LNCaP clone FGC (cell line): ENCODE measurements around the gene C9orf40.

Source experiments
- DNase-seq: peaks from one replicate; pipeline ENCODE4 v3.0.0-alpha.2; 2011; ENCODE audit warnings: low read depth
- H3K4me3 ChIP-seq: 2 replicates; pipeline ENCODE4 v1.5.1; 2011; ENCODE audit warnings: mild to moderate bottlenecking, low read depth, low read length, control low read depth
- CTCF ChIP-seq: IDR thresholded peaks from 2 replicates; pipeline ENCODE4 v1.5.1; 2012; ENCODE audit warnings: mild to moderate bottlenecking; ENCODE audit not compliant: control insufficient read depth, insufficient read depth; ENCODE audit errors: extremely low read depth

The C9orf40 gene

GRCh38 chr9:74958587-74958986, 5.9 kb upstream of the C9orf40 start:
- no peak overlapping the region for H3K4me3 ChIP-seq
- no peak for TF ChIP-seq CTCF
- no peak for DNase-seq

GRCh38 chr9:74953235-74953751, 581 bp upstream of the C9orf40 start:
- no peak for DNase-seq
- peak overlapping the region; percentile 77 for H3K4me3 ChIP-seq
- TF ChIP-seq CTCF = no peak

GRCh38 chr9:74951725-74952151, 974 bp downstream of the C9orf40 start:
- TF ChIP-seq CTCF = no peak
- H3K4me3 ChIP-seq = peak overlapping the region; percentile 77
- no peak for DNase-seq

- peak overlapping the region; percentile 77 for H3K4me3 ChIP-seq
- DNase-seq = no peak
- TF ChIP-seq CTCF = no peak
Measured at GRCh38 chr9:74951107-74951720, 1.5 kb downstream of the C9orf40 start.

- DNase-seq = no peak
Measured at GRCh38 chr9:74949859-74950855, 2.6 kb downstream of the C9orf40 start.

GRCh38 chr9:74948937-74949336, 3.8 kb downstream of the C9orf40 start:
- DNase-seq = no peak
- no peak for TF ChIP-seq CTCF
- H3K4me3 ChIP-seq = no peak overlapping the region

More at GRCh38 chr9:74949859-74950855, 2.6 kb downstream of the C9orf40 start:
- no peak for TF ChIP-seq CTCF
- H3K4me3 ChIP-seq = no peak overlapping the region
